Right hindlimb (tissue), 1 donor: Measurements from ENCODE around the gene WDR74.
"Not testable (repeated sequence)": the region's sequence is repeated elsewhere in the genome, so short reads cannot be mapped to it uniquely, and the experiment has no call there.

ENCODE experiments used
- DNase-seq: peaks from one replicate; pipeline ENCODE4 v3.0.0-alpha.2; 2018

Gene WDR74

DNA sequence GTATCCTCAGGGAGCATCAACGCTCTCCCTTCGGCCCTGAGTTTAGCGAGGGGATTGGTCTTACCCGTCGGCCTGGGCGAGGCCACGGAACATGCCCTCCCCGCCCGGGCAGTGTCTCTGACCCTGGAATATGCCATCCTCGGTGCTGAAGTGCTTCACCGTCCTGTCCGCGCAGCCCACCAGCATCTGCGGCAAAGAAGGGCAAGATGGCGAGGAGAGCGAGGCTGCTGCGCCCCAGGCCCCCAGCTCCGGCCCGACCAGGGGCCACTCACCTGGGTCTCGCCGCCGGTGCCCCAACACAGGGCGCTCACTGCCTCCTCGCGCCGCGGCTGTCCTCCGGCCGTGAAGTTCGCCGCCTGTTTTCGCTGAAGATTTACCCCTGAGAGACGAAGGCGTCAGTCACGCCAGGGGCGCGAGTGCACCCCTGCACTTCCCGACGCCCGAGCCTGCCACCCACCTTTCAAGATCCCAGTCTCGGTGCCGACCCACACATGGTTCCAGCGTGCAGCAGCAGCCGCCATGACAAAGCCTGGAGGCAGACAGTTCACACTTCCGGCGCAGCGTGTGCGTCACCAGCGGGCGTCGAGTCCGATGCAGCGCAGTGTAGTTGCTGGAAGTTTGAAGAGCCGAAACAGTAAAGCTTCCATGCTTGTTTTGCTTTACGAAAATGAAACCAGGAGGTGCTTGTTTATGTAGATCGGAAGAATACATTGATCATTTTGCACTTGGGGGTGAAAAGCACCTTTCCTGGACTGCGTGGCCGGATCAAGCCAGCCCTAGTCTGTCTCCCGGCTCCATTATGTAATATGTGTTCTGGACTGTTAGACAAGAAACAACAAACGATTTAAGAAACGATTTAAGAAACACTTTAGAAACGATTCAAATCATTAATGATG lies at the start of gene WDR74:
WDR74 (minus strand) TSS at position 541 of the 896 bp plus-strand sequence; CDS start at position 521, 20 bp downstream.
- peak; percentile 97 for DNase-seq

DNA sequence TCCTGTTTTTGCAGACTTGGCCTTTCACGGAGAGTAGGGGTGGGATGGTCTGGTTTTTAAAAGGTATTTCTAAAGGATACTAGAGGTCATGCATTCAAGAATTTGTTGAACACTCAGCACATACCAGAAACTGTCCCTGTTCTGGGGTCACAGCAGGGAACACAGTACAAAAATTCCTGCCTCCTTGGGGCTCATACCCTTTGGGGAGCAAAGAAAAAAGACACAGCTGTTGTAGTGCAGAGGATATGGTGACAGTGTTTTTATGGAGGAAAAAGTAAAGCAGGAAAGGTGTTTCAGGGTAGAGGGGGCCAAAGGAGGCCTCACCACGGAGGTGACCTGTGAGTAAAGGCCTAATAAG lies 49.7 kb upstream of the WDR74 start:
- DNase-seq: no peak

DNA sequence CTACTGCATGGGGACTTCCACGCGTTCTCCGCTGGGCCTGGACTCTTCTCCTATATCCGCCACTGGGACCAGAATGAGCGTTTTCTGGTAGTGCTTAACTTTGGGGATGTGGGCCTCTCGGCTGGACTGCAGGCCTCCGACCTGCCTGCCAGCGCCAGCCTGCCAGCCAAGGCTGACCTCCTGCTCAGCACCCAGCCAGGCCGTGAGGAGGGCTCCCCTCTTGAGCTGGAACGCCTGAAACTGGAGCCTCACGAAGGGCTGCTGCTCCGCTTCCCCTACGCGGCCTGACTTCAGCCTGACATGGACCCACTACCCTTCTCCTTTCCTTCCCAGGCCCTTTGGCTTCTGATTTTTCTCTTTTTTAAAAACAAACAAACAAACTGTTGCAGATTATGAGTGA lies 49.0 kb upstream of the WDR74 start:
- DNase-seq: no peak

DNA sequence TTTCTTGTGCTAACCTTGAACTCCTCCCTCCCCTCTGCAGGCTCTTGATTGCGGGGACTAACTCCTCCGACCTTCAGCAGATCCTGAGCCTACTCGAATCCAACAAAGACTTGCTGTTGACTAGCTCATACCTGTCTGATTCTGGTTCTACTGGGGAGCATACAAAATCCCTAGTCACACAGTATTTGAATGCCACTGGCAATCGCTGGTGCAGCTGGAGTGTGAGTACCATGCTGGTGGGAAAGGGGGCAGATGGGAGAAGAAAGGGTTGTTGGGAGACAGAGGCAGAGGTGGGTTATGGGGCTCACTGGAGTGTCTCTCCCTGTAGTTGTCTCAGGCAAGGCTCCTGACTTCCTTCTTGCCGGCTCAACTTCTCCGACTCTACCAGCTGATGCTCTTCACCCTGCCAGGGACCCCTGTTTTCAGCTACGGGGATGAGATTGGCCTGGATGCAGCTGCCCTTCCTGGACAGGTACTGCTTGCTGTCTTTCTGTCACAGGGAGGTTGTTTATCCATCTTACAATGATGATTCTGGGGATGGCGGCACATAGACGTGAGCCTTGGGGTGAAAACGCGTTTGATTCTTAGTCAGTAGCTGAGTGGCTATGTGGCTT lies 45.9 kb upstream of the WDR74 start:
- no peak for DNase-seq

DNA sequence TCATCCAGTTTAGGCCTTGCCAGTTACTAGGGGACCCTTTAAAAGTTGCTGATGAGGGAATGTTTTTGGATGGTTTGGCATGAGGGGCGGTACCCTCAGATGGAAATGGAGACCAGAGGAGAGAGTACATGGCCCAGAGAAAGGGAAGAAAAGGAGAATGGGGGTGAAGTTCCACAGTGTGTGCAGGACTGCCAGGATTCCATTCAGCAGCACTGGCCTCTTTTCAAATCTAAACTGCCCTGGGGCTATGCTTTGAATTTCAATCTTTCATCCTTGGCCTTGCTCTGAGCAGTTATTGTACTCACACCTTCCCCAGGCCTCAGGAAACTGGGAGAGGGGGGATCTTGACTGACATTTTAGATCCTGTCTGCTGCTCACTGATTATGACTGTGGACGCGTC lies 44.3 kb upstream of the WDR74 start:
- DNase-seq: no peak

DNA sequence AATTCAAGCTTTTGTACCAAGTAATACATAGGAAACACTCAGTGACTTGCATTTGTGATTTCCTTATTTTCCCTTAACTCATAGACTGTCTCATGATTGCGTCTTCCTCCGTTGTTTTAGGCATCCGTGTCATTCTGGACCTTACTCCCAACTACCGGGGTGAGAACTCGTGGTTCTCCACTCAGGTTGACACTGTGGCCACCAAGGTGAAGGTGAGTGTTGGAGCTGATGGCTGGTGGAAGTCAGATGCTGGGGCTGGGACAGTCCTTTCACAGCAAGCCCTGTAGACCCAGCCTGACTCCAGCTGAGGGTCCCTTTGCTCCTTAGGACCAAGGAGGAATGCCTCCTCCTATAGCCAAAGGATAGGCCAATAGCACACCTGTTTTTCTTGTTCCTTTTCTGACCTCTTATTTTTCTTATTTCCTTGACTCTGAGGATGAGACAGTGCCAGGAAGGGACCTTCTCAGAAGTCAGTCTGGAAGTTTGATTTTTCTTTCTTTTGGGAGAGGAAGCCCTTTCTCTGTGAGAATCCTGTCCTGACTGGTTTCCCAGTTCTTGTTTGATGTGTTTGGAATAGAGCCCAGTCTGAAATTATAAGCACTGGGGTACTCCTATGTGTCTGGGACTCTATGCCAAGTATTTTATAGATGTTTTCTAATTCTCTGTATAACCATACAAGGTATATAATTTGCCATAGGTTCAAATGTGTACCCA lies 43.6 kb upstream of the WDR74 start:
- no peak for DNase-seq

DNA sequence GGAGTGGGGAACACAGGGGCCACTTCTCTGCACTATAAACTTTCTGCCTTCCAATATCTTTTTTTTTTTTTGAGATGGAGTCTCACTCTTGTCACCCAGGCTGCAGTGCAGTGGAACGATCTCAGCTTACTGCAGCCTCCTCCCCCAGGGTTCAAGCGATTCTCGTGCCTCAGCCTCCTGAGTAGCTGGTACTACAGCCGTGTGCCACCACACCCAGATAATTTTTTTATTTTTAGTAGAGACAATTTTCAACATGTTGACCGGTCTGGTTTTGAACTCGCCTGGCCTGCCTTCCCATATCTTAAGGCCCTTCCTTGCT lies 43.0 kb upstream of the WDR74 start:
- DNase-seq: no peak

DNA sequence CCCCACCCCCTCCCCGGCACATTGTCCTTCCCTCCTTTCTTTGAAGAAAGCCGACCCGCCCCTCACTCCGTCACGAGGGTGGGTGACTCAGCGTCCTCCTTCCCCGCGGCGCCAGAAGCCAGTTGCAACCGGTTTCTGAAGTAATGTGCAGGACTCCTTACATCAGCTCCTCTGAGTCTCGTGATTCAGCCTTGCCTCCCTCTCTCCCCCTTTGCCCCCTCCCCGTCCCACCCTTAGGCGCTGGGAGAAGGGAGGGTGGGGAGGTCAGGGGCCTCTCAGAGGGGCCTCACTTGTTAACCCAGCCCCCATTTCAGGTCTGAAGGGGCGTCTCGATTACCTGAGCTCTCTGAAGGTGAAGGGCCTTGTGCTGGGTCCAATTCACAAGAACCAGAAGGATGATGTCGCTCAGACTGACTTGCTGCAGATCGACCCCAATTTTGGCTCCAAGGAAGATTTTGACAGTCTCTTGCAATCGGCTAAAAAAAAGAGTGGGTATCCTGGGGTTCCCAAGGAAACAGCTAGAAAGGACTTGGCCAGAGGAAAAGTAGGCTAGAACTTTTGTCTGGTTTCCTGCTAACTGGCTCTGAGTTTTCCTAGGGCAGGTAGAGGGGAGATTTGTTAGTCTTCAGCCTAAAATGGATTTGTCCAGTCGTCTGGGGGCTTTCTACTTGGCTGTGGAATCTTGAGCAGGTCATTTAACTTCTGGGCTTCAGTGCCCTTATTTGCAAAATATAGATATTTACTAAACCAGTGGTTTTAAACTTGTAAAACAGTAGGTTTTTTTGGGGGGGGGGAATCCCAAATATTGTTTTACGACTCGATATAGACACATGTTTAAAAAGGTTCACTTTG lies 42.4 kb upstream of the WDR74 start:
- peak; percentile 96 for DNase-seq

DNA sequence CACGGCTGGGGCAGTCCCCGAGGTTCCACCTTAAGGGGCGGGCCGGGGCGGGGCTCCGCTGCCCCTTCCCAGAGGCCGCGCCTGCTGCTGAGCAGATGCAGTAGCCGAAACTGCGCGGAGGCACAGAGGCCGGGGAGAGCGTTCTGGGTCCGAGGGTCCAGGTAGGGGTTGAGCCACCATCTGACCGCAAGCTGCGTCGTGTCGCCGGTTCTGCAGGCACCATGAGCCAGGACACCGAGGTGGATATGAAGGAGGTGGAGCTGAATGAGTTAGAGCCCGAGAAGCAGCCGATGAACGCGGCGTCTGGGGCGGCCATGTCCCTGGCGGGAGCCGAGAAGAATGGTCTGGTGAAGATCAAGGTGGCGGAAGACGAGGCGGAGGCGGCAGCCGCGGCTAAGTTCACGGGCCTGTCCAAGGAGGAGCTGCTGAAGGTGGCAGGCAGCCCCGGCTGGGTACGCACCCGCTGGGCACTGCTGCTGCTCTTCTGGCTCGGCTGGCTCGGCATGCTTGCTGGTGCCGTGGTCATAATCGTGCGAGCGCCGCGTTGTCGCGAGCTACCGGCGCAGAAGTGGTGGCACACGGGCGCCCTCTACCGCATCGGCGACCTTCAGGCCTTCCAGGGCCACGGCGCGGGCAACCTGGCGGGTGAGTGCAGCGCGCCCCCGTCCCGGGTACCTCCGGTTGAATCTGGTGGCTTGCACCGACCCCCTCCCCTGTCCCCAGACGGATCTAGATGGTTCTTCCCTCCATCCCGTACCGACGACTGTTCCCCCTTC lies 41.6 kb upstream of the WDR74 start, which contains the start of gene SLC3A2:
SLC3A2 (plus strand) TSS at position 94 of the 776 bp plus-strand sequence; CDS start at position 222, 128 bp downstream.
- DNase-seq: peak; percentile 93

DNA sequence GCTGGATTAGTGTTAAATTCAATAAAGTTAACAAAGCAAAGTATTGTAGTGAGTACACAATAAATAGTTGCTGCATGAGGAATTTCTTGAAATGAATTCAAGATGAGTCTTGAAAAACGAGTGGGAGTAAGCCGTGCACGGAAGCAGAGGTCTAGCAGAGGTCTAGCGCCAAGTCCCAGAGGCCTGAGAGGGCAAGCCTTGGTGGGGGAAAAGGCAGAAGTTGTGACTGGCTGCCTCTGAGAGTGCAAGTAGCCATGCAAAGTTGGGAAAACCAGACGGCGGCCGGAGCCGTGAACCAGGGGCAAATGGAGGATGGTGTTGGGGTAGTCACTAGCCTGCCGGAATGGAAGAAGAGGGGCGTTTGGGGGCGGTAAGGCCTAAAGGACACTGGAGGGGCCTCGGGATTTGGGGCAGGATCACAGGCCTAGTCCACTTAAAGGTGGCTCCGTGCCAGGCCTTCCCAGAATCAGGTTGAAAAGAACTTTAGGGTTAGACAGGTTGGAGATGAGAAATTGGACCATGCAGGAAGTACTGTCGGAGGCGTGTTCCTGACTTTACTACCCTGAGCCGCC lies 40.9 kb upstream of the WDR74 start:
- no peak for DNase-seq

DNA sequence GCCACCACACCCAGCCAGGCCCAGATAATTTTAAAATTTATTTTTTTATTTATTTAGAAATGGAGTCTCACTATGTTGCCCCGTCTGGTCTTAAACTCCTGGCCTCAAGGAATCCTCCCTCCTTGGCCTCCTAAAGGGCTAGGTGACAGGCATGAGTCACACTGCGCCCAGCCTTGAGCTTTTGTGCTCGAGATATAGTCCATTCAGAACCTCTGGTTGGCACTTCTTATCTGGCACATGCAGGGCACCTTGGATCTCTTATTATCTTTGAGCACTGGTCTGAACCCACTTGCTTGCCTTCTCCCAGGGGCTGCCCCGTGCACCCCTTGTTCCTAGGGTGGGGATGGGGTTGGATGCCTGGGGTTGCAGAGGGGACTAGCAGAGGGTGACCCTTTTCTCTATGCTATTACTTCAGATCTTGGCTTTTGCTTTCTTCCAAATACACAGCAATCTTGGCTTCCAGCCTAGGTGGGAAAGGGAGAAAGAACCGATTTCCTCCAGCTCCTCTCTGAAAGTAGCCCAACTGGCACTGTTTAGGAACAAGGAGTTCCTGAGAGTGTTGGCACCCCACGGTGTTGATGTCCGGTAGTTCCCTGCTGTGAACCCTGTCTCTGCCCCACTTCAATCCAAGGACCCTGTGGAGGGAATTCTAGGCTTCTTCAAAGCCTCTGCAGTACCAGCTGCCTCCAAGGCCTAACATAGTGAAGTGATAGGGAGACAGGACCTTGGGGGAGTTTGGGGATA lies 40.0 kb upstream of the WDR74 start:
- peak; percentile 36 for DNase-seq

DNA sequence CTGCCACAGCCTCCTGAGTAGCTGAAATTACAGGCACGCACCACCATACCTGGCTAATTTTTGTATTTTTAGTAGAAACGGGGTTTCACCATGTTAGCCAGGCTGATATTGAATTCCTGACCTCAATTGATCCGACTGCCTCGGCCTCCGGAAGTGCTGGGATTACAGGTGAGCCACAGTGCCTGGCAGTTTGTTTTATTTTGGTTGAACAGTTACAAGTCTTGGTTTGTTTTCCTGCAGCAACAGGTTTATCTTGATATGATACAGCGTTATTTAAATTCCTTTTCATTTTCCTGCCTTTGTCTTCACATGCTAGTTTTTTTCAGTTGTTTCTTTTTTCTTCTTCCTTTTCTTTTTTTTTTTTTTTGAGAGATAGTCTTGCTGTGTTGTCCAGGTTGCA lies 37.3 kb upstream of the WDR74 start:
- DNase-seq: no peak

DNA sequence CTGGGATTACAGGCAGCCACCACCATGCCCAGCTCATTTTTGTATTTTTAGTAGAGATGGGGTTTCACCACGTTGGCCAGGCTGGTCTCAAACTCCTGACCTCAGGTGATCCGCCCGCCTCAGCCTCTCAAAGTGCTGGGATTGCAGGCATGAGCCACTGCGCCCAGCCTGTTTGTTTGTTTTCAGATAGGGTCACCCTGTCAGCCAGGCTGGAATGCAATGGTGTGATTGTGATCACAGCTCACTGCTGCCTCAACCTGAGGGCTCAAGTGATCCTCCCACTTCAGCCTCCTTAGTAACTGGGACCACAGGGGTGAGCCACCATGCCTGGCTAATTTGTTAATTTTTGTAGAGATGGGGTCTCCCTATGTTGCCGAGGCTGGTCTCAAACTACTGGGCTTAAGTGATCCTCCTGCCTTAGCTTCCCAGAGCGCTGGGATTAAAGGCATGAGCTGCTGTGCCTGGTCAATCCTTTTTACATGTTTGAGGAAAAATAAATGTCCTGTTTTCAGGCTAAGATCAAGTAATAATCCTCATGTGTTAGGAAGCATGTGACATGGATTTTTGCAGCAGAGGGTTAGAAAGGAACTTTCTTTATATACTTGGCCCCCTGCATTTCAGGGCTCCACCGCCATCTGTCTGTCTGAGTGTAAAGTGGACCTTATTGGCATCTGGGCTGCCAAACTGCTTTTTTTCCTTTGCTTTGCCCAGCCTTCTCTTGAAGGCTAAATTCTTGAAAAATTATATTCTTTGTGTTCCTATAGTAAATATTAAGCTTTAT lies 36.5 kb upstream of the WDR74 start:
- DNase-seq: no peak

DNA sequence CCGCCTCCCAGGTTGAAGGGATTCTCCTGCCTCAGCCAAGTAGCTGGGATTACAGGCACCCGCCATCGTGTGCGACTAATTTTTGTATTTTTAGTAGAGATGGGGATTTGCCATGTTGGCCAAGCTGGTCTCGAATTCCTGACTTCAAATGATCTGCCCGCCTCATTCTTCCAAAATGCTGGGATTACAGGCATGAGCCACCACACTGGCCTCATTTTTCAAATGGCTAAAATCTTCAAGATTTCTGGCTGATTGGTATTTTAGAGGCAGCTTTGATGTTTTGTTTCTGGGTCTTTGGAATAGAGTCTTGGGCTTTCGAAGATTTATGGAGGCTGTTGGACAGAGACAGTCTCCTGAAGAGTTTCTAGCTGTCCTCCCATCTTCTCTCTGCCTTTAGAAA lies 35.5 kb upstream of the WDR74 start:
- DNase-seq: no peak

DNA sequence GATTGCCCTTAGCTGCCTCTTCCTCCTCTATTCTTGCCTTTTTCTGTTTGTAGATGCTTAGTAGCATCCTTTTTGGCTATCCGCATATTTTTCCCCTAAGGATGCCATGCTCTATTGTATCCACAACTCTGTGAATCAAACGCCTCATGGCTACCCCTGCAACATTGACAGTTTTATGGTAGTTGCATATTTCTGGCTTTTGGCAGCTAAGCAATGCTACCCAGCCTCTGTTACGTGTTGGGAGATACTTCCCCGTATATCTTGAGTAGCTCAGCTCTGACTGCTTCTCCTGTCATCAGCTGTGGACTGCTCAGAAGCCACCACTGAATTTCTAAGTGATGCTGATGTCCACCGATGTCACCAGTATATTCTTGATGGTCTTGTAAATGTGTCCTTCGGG lies 26.2 kb upstream of the WDR74 start:
- DNase-seq: no peak

DNA sequence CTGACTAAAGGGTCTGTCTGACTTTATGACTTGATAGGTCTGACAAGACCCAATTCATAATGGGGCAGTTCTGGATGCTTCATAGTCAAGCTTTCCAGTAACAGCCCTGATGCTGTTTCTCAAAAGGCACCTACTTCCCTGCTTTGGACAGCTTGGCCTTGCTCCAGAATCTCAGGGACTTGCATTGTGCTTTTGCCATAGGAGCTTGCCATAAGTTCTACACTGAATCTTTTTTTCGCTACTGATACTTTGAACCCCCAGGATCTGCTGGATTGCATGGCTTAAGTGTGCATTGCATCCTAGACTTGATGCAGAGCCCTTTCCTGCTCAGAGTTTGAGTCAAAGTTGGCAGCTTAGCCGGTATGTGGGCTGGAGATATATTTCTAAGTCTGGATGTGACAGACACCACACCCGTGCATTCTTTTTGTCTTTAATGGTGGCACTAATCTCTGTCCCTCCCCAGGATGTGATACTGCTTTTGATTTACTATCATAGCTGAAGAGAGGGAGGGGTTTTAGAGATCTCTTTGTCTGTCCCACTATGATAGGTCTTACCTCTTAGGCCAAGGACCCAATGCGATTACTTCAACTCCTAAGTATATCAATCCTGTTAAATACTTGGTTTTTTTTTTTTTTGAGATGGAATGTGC lies 24.4 kb upstream of the WDR74 start:
- DNase-seq: no peak

DNA sequence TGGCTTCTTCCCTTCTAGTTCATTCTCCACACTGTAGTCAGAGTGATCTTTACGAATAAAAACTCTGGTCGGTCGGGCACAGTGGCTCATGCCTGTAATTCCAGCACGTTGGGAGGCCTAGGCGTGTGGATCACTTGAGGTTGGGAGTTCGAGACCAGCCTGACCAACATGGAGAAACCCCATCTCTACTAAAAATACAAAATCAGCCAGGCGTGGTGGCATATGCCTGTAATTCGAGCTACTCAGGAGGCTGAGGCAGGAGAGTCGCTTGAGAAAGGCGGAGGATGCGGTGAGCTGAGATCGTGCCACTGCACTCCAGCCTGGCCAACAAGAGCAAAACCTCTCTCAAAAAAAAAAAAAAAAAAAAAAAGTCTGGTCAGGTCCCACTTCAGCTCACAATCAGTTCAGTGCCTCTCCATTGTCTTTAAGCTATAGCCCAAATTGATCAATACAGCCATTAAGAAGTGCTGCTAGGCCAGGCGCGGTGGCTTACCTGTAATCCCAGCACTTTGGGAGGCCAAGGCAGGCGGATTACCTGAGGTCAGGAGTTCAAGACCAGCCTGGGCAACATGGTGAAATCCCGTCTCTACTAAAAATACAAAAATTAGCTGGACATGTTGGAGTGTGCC lies 22.3 kb upstream of the WDR74 start:
- DNase-seq: not testable (repeated sequence)

DNA sequence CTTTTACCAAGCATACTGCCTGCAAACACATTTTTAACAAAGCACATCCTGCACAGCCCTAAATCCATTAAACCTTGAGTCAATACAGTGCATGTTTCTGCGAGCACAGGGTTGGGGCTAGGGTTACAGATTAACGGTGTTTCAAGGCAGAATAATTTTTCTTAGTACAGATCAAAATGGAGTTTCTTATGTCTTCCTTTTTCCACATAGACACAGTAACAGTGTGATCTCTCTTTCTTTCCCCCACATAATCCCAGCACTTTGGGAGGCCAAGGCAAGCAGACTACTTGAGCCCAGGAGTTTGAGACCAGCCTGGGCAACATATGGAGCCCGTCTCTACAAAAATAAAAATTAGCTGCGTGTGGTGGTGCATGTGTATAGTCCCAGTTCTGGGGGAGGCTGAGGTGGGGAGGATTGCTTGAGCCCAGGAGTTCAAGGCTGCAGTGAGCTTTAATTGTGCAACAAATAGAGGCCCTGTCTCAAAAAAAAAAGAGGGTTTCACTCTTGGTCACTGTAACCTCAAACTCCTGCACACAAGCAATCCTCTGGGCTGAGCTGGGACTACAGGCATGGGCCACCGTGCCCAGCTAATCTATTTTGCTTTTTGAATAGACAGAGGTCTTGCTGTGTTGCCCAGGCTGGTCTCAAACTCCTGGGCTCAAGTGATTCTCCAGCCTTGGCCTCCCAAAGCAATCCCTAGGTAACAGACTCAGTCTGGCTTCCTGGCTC lies 21.6 kb upstream of the WDR74 start:
- DNase-seq: no peak
